ENCODE measurements around the gene RIC8A.

- TF ChIP-seq CTCF (conservative IDR thresholded peaks at IDR 0.05; ENCODE audit: low read length) (no peak), EZH2phosphoT487 (IDR thresholded peaks at IDR 0.05; ENCODE audit: borderline replicate concordance, low read depth, low read length) (no peak)
Measured at GRCh38 chr11:235609-235996, 28.1 kb downstream of the RIC8A start.

Measured in OCI-LY7 (cell line).